Left ventricle myocardium superior (tissue), 1 donor: ENCODE results near the gene NRDE2. TPM values are rescaled to one million over a fixed set of nuclear protein-coding genes. Genes with fewer than 3 reads are reported as not detected.
A peak's percentile ranks its signal among the peaks of the same experiment; 100 is the strongest.
"Not testable (repeated sequence)": the region's sequence is repeated elsewhere in the genome, so short reads cannot be mapped to it uniquely, and the experiment has no call there.

Experiments used
- ATAC-seq: fragments of 200-7000 bp; cut with Tn5 transposase; one replicate; pipeline ENCODE4 v1.9.1; 2020; ENCODE audit warnings: mild to moderate bottlenecking, moderate library complexity
- DNase-seq: peaks from one replicate; pipeline ENCODE4 v3.0.0-alpha.2; 2020
- intact Hi-C: fragments of 100-400 bp; cut with micrococcal nuclease; formaldehyde crosslinking; loops from one replicate; pipeline ENCODE4 v1.11.0; 2022
- total RNA-seq: library from RNA; stranded (reverse); fragmentation: NEBNext Ultra II Directional; extraction: Animal tissue kit (Norgen Biotek cat#: 25700); gene quantifications from one replicate; pipeline ENCODE4 v1.2.1, GENCODE V29; 2021
- donor health status: DM: no; HTN: yes; CAD: no; lungs with severe emphysema.

Gene NRDE2
- total RNA-seq, 1 donor from 2014 or later = 11.8 TPM

DNA sequence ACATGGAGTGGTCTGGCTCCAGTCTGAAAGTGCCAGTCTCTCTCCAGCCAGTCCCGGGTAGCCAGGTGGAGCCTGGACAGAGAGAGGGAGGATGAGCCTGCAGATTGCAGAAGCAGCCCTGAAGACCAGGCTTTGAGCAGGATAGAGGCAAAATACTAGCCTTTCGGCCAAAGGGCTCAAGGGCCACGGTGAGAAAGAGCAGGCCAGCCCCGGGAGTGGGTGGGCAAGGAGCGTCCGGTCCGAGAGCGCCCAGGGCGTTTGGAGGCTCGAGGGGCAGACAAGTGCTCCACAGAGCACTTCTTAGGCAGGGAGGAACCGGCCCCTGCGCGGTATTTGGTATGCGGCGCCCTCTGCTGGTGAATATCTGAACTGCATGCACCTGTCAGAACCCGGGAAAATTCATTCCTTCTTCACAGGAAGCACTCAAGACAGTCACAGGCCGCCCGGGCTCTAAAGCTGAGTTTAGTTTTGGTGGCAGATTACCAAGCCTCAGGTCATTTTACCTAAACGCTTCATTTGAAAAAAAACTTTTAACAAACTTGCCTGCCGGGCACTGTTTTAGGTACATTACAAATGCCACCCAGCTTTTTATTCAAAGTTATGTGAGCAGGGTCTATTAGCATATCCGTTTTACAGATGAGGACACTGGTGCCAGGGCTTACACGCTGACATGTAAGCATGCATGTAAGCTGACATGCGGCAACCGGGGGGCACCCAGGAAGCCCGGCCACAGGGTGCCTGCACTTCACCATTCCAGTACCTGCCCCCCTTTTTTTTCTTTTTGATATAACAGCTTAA lies 96.4 kb downstream of the NRDE2 start:
- ATAC-seq = peak; percentile 83
- DNase-seq = peak; percentile 71
- intact Hi-C loops = loop anchor here (5.0 kb wide), 1 partner anchor 263 kb away; no protein-coding TSS in a partner anchor

DNA sequence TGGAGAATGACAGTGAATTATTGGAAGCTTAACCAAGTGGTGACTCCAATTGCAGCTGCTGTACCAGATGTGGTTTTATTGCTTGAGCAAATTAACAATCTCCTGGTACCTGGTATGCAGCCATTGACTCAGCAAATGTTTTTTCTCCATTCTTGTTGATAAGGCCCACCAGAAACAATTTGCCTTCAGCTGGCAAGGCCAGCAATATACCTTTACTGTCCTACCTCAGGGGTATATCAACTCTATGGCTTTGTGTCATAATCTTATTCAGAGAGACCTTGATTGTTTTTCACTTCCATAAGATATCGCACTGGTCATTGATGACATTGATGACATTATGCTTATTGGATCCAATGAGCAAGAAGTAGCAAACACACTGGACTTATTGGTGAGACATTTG lies 101.8 kb downstream of the NRDE2 start:
- ATAC-seq, DNase-seq, intact Hi-C loops: not testable (repeated sequence)

DNA sequence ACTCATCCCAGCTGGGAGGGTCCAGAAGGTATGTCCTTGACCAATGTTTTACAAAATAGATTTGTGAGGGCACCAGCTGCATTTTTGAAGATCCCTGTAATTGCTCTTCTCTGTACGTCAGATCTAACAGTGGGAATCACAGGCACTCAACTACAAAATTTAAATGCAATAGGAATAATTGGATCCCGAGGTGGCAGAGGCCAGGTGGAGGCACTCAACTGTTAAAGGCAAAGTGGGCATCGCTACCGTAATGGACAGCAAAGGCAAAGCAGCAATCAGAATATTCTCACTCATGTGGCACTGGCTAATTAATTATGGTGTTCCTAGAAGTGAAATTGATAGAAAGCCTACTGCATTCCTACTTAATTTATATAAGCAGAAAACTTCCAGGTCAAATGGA lies 103.3 kb downstream of the NRDE2 start:
- intact Hi-C loops = no loop called here
- no peak for ATAC-seq
- no peak for DNase-seq

Other genes with a start within 250 kb of the NRDE2 start
- gene PSMC1, start 75.4 kb downstream of the NRDE2 start, total RNA-seq = 122 TPM
- 610 TPM for gene CALM1, start 65.1 kb upstream of the NRDE2 start, total RNA-seq